Measurements from ENCODE around the gene NFKBIE.

NFKBIE gene

GRCh38 chr6:44253307-44254101, 11.8 kb downstream of the NFKBIE start:
- H3K9me3 ChIP-seq (ENCODE audit: low read depth, low read length): no peaks in the 10 kb centered on the region
- H3K9ac ChIP-seq (ENCODE audit: insufficient read length): no peak overlapping the region
- H3K4me3 ChIP-seq: no peak overlapping the region
- no peak for DNase-seq (ENCODE audit: low read depth, low spot score)
- peaks cover 68% of the 10 kb centered on the region for H3K36me3 ChIP-seq (ENCODE audit: insufficient read depth, low read length)
- TF ChIP-seq POLR2AphosphoS5 (IDR thresholded peaks at IDR 0.05; ENCODE audit: borderline replicate concordance, low read depth, low read length) (peak; percentile 14; the same call in 1 of the 2 replicates), FOXP2 (optimal IDR thresholded peaks at IDR 0.05; ENCODE audit: control extremely low read depth, extremely low read length, insufficient read depth) (no peak)
- H3K27ac ChIP-seq: peak overlapping the region; percentile 57; the same call in 1 of the 2 replicates

- TF ChIP-seq POLR2AphosphoS5 (IDR thresholded peaks at IDR 0.05; ENCODE audit: borderline replicate concordance, low read depth, low read length) (no peak), FOXP2 (optimal IDR thresholded peaks at IDR 0.05; ENCODE audit: control extremely low read depth, extremely low read length, insufficient read depth) (no peak), EZH2 (IDR thresholded peaks at IDR 0.05) (no peak)
- Histone ChIP-seq H3K36me3 (ENCODE audit: insufficient read depth, low read length) (peaks cover 77% of the 10 kb centered on the region), H3K9ac (ENCODE audit: insufficient read length) (no peak overlapping the region), H3K9me3 (ENCODE audit: low read depth, low read length) (no peaks in the 10 kb centered on the region), H3K4me3 (no peak overlapping the region), H3K27ac (0 out of 2 replicates have a peak overlapping the region, but pooled peaks have one; percentile 7)
- no peak for DNase-seq (ENCODE audit: low read depth, low spot score)
Observed at GRCh38 chr6:44251576-44252524, 13.5 kb downstream of the NFKBIE start.

- no peak for TF ChIP-seq EZH2 (IDR thresholded peaks at IDR 0.05)
- TF ChIP-seq FOXP2 (optimal IDR thresholded peaks at IDR 0.05; ENCODE audit: control extremely low read depth, extremely low read length, insufficient read depth): no peak
Observed at GRCh38 chr6:44250718-44251123, 14.6 kb downstream of the NFKBIE start.

GRCh38 chr6:44250067-44250717, 15.2 kb downstream of the NFKBIE start:
- Histone ChIP-seq H3K27ac (peak overlapping the region; percentile 89), H3K4me3 (no peak overlapping the region), H3K36me3 (ENCODE audit: insufficient read depth, low read length) (peaks cover 76% of the 10 kb centered on the region), H3K9me3 (ENCODE audit: low read depth, low read length) (no peaks in the 10 kb centered on the region), H3K9ac (ENCODE audit: insufficient read length) (peak overlapping the region; percentile 100)
- TF ChIP-seq EZH2 (IDR thresholded peaks at IDR 0.05) (no peak), POLR2AphosphoS5 (IDR thresholded peaks at IDR 0.05; ENCODE audit: borderline replicate concordance, low read depth, low read length) (peak; percentile 8; the same call in 1 of the 2 replicates)
- no peak for DNase-seq (ENCODE audit: low read depth, low spot score)

More at GRCh38 chr6:44250718-44251123, 14.6 kb downstream of the NFKBIE start:
- DNase-seq (ENCODE audit: low read depth, low spot score): no peak
- peaks cover 77% of the 10 kb centered on the region for H3K36me3 ChIP-seq (ENCODE audit: insufficient read depth, low read length)
- H3K4me3 ChIP-seq: no peak overlapping the region
- H3K27ac ChIP-seq: 0 out of 2 replicates have a peak overlapping the region, but pooled peaks have one; percentile 26
- no peaks in the 10 kb centered on the region for H3K9me3 ChIP-seq (ENCODE audit: low read depth, low read length)
- H3K9ac ChIP-seq (ENCODE audit: insufficient read length): no peak overlapping the region

- TF ChIP-seq POLR2AphosphoS5 (IDR thresholded peaks at IDR 0.05; ENCODE audit: borderline replicate concordance, low read depth, low read length) (no peak), FOXP2 (optimal IDR thresholded peaks at IDR 0.05; ENCODE audit: control extremely low read depth, extremely low read length, insufficient read depth) (no peak), EZH2 (IDR thresholded peaks at IDR 0.05) (no peak)
- H3K27ac ChIP-seq: peak overlapping the region; percentile 89; the same call in 1 of the 2 replicates
Observed at GRCh38 chr6:44249082-44249748, 16.1 kb downstream of the NFKBIE start.

GRCh38 chr6:44248579-44248978, 16.8 kb downstream of the NFKBIE start:
- DNase-seq (ENCODE audit: low read depth, low spot score): no peak
- peaks cover 60% of the 10 kb centered on the region for H3K36me3 ChIP-seq (ENCODE audit: insufficient read depth, low read length)
- H3K27ac ChIP-seq: peak overlapping the region; percentile 89; the same call in 1 of the 2 replicates
- H3K9ac ChIP-seq (ENCODE audit: insufficient read length): peak overlapping the region; percentile 100
- TF ChIP-seq EZH2 (IDR thresholded peaks at IDR 0.05) (no peak), POLR2AphosphoS5 (IDR thresholded peaks at IDR 0.05; ENCODE audit: borderline replicate concordance, low read depth, low read length) (no peak)
- no peaks in the 10 kb centered on the region for H3K9me3 ChIP-seq (ENCODE audit: low read depth, low read length)
- H3K4me3 ChIP-seq: peak overlapping the region; percentile 100

More at GRCh38 chr6:44249082-44249748, 16.1 kb downstream of the NFKBIE start:
- no peaks in the 10 kb centered on the region for H3K9me3 ChIP-seq (ENCODE audit: low read depth, low read length)
- H3K36me3 ChIP-seq (ENCODE audit: insufficient read depth, low read length): peaks cover 66% of the 10 kb centered on the region
- H3K4me3 ChIP-seq: peak overlapping the region; percentile 100
- peak overlapping the region; percentile 100 for H3K9ac ChIP-seq (ENCODE audit: insufficient read length)
- DNase-seq (ENCODE audit: low read depth, low spot score): no peak

GRCh38 chr6:44247338-44248302, 17.7 kb downstream of the NFKBIE start:
- Histone ChIP-seq H3K9ac (ENCODE audit: insufficient read length) (peak overlapping the region; percentile 100), H3K9me3 (ENCODE audit: low read depth, low read length) (no peaks in the 10 kb centered on the region), H3K4me3 (peak overlapping the region; percentile 100), H3K36me3 (ENCODE audit: insufficient read depth, low read length) (peaks cover 50% of the 10 kb centered on the region), H3K27ac (peak overlapping the region; percentile 89)
- no peak for DNase-seq (ENCODE audit: low read depth, low spot score)
- TF ChIP-seq EZH2 (IDR thresholded peaks at IDR 0.05) (no peak), POLR2AphosphoS5 (IDR thresholded peaks at IDR 0.05; ENCODE audit: borderline replicate concordance, low read depth, low read length) (no peak), FOXP2 (optimal IDR thresholded peaks at IDR 0.05; ENCODE audit: control extremely low read depth, extremely low read length, insufficient read depth) (no peak)

Data from SK-N-MC (cell line).